ENCODE measurements around the gene CUL4B.

- TF ChIP-seq, protein P1, sequence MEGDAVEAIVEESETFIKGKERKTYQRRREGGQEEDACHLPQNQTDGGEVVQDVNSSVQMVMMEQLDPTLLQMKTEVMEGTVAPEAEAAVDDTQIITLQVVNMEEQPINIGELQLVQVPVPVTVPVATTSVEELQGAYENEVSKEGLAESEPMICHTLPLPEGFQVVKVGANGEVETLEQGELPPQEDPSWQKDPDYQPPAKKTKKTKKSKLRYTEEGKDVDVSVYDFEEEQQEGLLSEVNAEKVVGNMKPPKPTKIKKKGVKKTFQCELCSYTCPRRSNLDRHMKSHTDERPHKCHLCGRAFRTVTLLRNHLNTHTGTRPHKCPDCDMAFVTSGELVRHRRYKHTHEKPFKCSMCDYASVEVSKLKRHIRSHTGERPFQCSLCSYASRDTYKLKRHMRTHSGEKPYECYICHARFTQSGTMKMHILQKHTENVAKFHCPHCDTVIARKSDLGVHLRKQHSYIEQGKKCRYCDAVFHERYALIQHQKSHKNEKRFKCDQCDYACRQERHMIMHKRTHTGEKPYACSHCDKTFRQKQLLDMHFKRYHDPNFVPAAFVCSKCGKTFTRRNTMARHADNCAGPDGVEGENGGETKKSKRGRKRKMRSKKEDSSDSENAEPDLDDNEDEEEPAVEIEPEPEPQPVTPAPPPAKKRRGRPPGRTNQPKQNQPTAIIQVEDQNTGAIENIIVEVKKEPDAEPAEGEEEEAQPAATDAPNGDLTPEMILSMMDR (IDR thresholded peaks at IDR 0.05): no peak
- no peak for TF ChIP-seq ZFX (IDR thresholded peaks at IDR 0.05; ENCODE audit: borderline replicate concordance)
Measured at GRCh38 chrX:120477453-120477852, 83.3 kb downstream of the CUL4B start.

All from 22Rv1 (cell line).